HCT116 (cell line): Measurements from ENCODE around the gene DNM3.

Source experiments
- CTCF ChIP-seq, 3 experiments: fragments of 200-600 bp in 1 of 3; sonication (generic) in 1 of 3; IDR thresholded peaks in 2 of 3; conservative IDR thresholded peaks in 1 of 3; 2 replicates each; pipeline ENCODE4 v1.5.1; 2012 to 2017; ENCODE audit warnings: low read depth in 2 of 3, low read length in 2 of 3, antibody characterized with exemption in 1 of 3, borderline replicate concordance in 1 of 3, control low read depth in 1 of 3, mild to moderate bottlenecking in 1 of 3, mixed read lengths in 1 of 3, mixed run types in 1 of 3, moderate library complexity in 1 of 3; ENCODE audit not compliant: insufficient read depth in 1 of 3
- ELF1 ChIP-seq: IDR thresholded peaks from 2 replicates; pipeline ENCODE4 v1.6.1; 2012; ENCODE audit warnings: low read depth, borderline replicate concordance
- EZH2 ChIP-seq: fragments of 200-600 bp; sonication (generic); IDR thresholded peaks from 2 replicates; pipeline ENCODE4 v1.6.1; 2017; ENCODE audit warnings: antibody characterized with exemption, mixed run types
- MAX ChIP-seq: IDR thresholded peaks from 2 replicates; pipeline ENCODE4 v1.6.1; 2012
- POLR2A ChIP-seq: IDR thresholded peaks from 2 replicates; pipeline ENCODE4 v1.7.0; 2011; ENCODE audit warnings: borderline replicate concordance; ENCODE audit not compliant: insufficient read depth, insufficient read length; ENCODE audit errors: extremely low read depth
- SP1 ChIP-seq: IDR thresholded peaks from 2 replicates; pipeline ENCODE4 v1.6.1; 2012; ENCODE audit warnings: low read depth
- SRF ChIP-seq: IDR thresholded peaks from 2 replicates; pipeline ENCODE4 v1.6.1; 2012; ENCODE audit warnings: low read depth
- TCF7L2 ChIP-seq: IDR thresholded peaks from 2 replicates; pipeline ENCODE4 v1.7.0; 2011; ENCODE audit warnings: borderline replicate concordance, inconsistent platforms; ENCODE audit not compliant: insufficient read depth, insufficient read length; ENCODE audit errors: extremely low read depth

DNA sequence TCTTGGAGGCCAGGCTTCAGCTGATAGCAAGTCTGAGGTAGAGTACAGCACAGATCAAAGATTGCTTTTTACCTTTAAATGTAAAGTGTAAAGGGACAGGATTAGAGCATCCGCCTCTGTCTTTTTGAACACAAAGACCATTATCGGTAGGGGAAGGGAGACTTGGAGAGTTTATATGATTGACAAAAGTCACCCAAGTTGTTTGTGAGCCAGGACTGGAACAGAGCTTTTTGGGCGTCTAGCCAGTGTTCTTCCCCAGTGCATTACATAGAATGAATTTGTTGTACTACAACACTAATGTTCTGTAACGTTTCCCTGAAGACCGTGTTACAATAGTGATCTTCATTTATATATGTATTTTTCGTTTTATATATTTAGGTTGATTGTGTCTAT is 611.9 kb downstream of the DNM3 start:
- TF ChIP-seq CTCF (IDR thresholded peaks at IDR 0.05 in 2 of 3, conservative IDR thresholded peaks at IDR 0.05 in 1 of 3; ENCODE audit: borderline replicate concordance in 1 of 3, insufficient read depth in 1 of 3, low read depth in 2 of 3, low read length in 2 of 3) (no peak), POLR2A (no peak), EZH2 (no peak), MAX (no peak), SRF (no peak), SP1 (no peak), ELF1 (no peak), TCF7L2 (no peak)
